Activated CD8-positive, alpha-beta T cell treated with anti-CD3 and anti-CD28 coated beads, Interleukin-2, amount 10 ng/mL, durations not matched to agents 7 days and 5 days (primary cell): ENCODE measurements around the gene TRAPPC3. TPM values are rescaled to one million over a fixed set of nuclear protein-coding genes. Genes with fewer than 3 reads are reported as not detected.

Experiments used
- ATAC-seq: fragments of 150-1000 bp; cut with Tn5 transposase; one replicate; pipeline ENCODE4 v1.10.0; 2021; ENCODE audit warnings: moderate library complexity
- CTCF ChIA-PET: fragments of 350-600 bp; sonication (Branson Sonifier 250); formaldehyde crosslinking; loops from one replicate; lab custom pipeline; 2021; ENCODE audit warnings: antibody characterized with exemption; lab: Charles Lee
- POLR2A ChIA-PET: fragments of 350-600 bp; sonication (Branson Sonifier 250); formaldehyde crosslinking; loops from one replicate; lab custom pipeline; 2021; ENCODE audit warnings: antibody characterized with exemption; lab: Charles Lee
- DNase-seq: peaks from one replicate; pipeline ENCODE4 v3.0.0-alpha.2; 2020
- H3K27ac Mint-ChIP-seq: one replicate; pipeline ENCODE4 v1.8.0; 2021; ENCODE audit warnings: mild to moderate bottlenecking, mixed read lengths
- H3K27me3 Mint-ChIP-seq: one replicate; pipeline ENCODE4 v1.8.0; 2021; ENCODE audit warnings: low read depth, mixed read lengths
- H3K36me3 Mint-ChIP-seq: one replicate; pipeline ENCODE4 v1.8.0; 2021; ENCODE audit warnings: low read depth, mixed read lengths
- H3K4me1 Mint-ChIP-seq: one replicate; pipeline ENCODE4 v1.8.0; 2021; ENCODE audit warnings: low read depth, mixed read lengths
- H3K4me3 Mint-ChIP-seq: one replicate; pipeline ENCODE4 v1.8.0; 2021; ENCODE audit warnings: mild to moderate bottlenecking, mixed read lengths
- H3K9me3 Mint-ChIP-seq: one replicate; pipeline ENCODE4 v1.8.0; 2022; ENCODE audit warnings: mixed read lengths; ENCODE audit not compliant: insufficient read depth
- total RNA-seq, 2 experiments: library from RNA; stranded (reverse); gene quantifications; one replicate each; pipeline ENCODE4 v1.2.3, GENCODE V29; 2021

TRAPPC3 gene
- total RNA-seq, 2 experiments from 2014 or later, result 55.6 to 56.4 TPM

- DNase-seq (no peak), ATAC-seq (no peak)
- POLR2A ChIA-PET, result no interaction called here
- CTCF ChIA-PET, result interaction anchor here (0.9 to 12.9 kb wide), 13 partner anchors 8 to 152 kb away, joined by 3 to 349 read pairs (median 6); partner anchors contain the start of genes ADPRS and TEKT2
- Mint-ChIP-seq H3K27ac (no peak overlapping the region), H3K36me3 (peaks cover 19% of the 10 kb centered on the region), H3K9me3 (no peaks in the 10 kb centered on the region), H3K4me1 (peaks cover 13% of the 10 kb centered on the region), H3K27me3 (no peaks in the 10 kb centered on the region), H3K4me3 (no peak overlapping the region)
These were observed 13.5 kb downstream of the TRAPPC3 start for GRCh38 chr1:36135796-36136195.

- DNase-seq, result no peak
- ChIA-PET POLR2A (interaction anchor here (0.5 to 1.1 kb wide), 6 partner anchors 14 to 178 kb away, joined by 3 to 5 read pairs (median 3); partner anchors contain the start of gene TRAPPC3), CTCF (interaction anchor here (0.6 to 12.9 kb wide), 30 partner anchors 9 to 255 kb away, joined by 3 to 349 read pairs (median 3); partner anchors contain the start of genes ADPRS, SH3D21, TEKT2 and TRAPPC3)
- peaks cover 9% of the 10 kb centered on the region for H3K4me1 Mint-ChIP-seq
- no peak overlapping the region for H3K4me3 Mint-ChIP-seq
- H3K27ac Mint-ChIP-seq, result no peak overlapping the region
- H3K36me3 Mint-ChIP-seq, result peaks cover 19% of the 10 kb centered on the region
- no peak for ATAC-seq
- H3K9me3 Mint-ChIP-seq, result no peaks in the 10 kb centered on the region
- no peaks in the 10 kb centered on the region for H3K27me3 Mint-ChIP-seq
These were observed 14.0 kb downstream of the TRAPPC3 start for GRCh38 chr1:36135330-36135667.

GRCh38 chr1:36134505-36135329 lies 14.6 kb downstream of the TRAPPC3 start:
- peak; percentile 66 for DNase-seq
- no peaks in the 10 kb centered on the region for H3K27me3 Mint-ChIP-seq
- H3K9me3 Mint-ChIP-seq, result no peaks in the 10 kb centered on the region
- POLR2A ChIA-PET, result interaction anchor here (0.5 to 1.1 kb wide), 7 partner anchors 14 to 178 kb away, joined by 3 to 5 read pairs (median 3); partner anchors contain the start of gene TRAPPC3
- H3K4me1 Mint-ChIP-seq, result peaks cover 9% of the 10 kb centered on the region
- peak overlapping the region; percentile 9 for H3K27ac Mint-ChIP-seq
- H3K36me3 Mint-ChIP-seq, result peaks cover 16% of the 10 kb centered on the region
- no peak overlapping the region for H3K4me3 Mint-ChIP-seq
- CTCF ChIA-PET, result interaction anchor here (0.6 to 12.9 kb wide), 35 partner anchors 9 to 254 kb away, joined by 3 to 349 read pairs (median 3); partner anchors contain the start of genes ADPRS, SH3D21, TEKT2 and TRAPPC3
- peak; percentile 78 for ATAC-seq

- DNase-seq (no peak), ATAC-seq (no peak)
- H3K36me3 Mint-ChIP-seq, result peaks cover 12% of the 10 kb centered on the region
- H3K4me1 Mint-ChIP-seq, result peaks cover 9% of the 10 kb centered on the region
- H3K27me3 Mint-ChIP-seq, result no peaks in the 10 kb centered on the region
- no peaks in the 10 kb centered on the region for H3K9me3 Mint-ChIP-seq
- H3K4me3 Mint-ChIP-seq, result no peak overlapping the region
- ChIA-PET CTCF (interaction anchor here (1.1 to 12.9 kb wide), 14 partner anchors 10 to 152 kb away, joined by 3 to 349 read pairs (median 6); partner anchors contain the start of gene TRAPPC3), POLR2A (interaction anchor here (0.6 kb wide), 1 partner anchor 43 kb away, joined by 3 read pairs; no protein-coding TSS in a partner anchor)
- H3K27ac Mint-ChIP-seq, result peak overlapping the region; percentile 9
These were observed 15.3 kb downstream of the TRAPPC3 start for GRCh38 chr1:36134031-36134430.

- Mint-ChIP-seq H3K36me3 (peaks cover 10% of the 10 kb centered on the region), H3K9me3 (no peaks in the 10 kb centered on the region), H3K27me3 (no peaks in the 10 kb centered on the region), H3K4me3 (no peak overlapping the region), H3K27ac (no peak overlapping the region), H3K4me1 (peaks cover 9% of the 10 kb centered on the region)
- ATAC-seq (no peak), DNase-seq (no peak)
- POLR2A ChIA-PET, result interaction anchor here (0.6 kb wide), 1 partner anchor 44 kb away, joined by 3 read pairs; no protein-coding TSS in a partner anchor
- CTCF ChIA-PET, result interaction anchor here (0.8 to 12.9 kb wide), 10 partner anchors 10 to 152 kb away, joined by 3 to 349 read pairs (median 12); partner anchors contain the start of gene TRAPPC3
These were observed 15.8 kb downstream of the TRAPPC3 start for GRCh38 chr1:36133484-36133883.

GRCh38 chr1:36132029-36132428 lies 17.3 kb downstream of the TRAPPC3 start:
- Mint-ChIP-seq H3K9me3 (no peaks in the 10 kb centered on the region), H3K36me3 (peaks cover 6% of the 10 kb centered on the region), H3K27ac (no peak overlapping the region), H3K27me3 (no peaks in the 10 kb centered on the region), H3K4me1 (peaks cover 9% of the 10 kb centered on the region), H3K4me3 (no peak overlapping the region)
- DNase-seq, result no peak
- ATAC-seq, result no peak
- ChIA-PET POLR2A (interaction anchor here (0.9 to 1.0 kb wide), 2 partner anchors 23 to 91 kb away, joined by 3 read pairs; no protein-coding TSS in a partner anchor), CTCF (interaction anchor here (0.8 to 12.9 kb wide), 4 partner anchors 10 to 57 kb away, joined by 3 to 349 read pairs (median 5); partner anchors contain the start of gene TRAPPC3)

GRCh38 chr1:36128905-36129206 lies 20.4 kb downstream of the TRAPPC3 start:
- no peak for ATAC-seq
- Mint-ChIP-seq H3K4me1 (peaks cover 10% of the 10 kb centered on the region), H3K27ac (no peak overlapping the region), H3K36me3 (no peaks in the 10 kb centered on the region), H3K27me3 (peaks cover 19% of the 10 kb centered on the region), H3K4me3 (no peak overlapping the region), H3K9me3 (no peaks in the 10 kb centered on the region)
- DNase-seq, result no peak
- POLR2A ChIA-PET, result no interaction called here
- CTCF ChIA-PET, result interaction anchor here (1.2 to 12.9 kb wide), 4 partner anchors 21 to 157 kb away, joined by 3 to 349 read pairs (median 6); partner anchors contain the start of gene TRAPPC3

- Mint-ChIP-seq H3K4me1 (peaks cover 16% of the 10 kb centered on the region), H3K27ac (no peak overlapping the region), H3K9me3 (no peaks in the 10 kb centered on the region), H3K36me3 (no peaks in the 10 kb centered on the region), H3K27me3 (peaks cover 24% of the 10 kb centered on the region), H3K4me3 (no peak overlapping the region)
- ATAC-seq (no peak), DNase-seq (no peak)
- POLR2A ChIA-PET, result no interaction called here
- CTCF ChIA-PET, result interaction anchor here (0.8 to 12.9 kb wide), 5 partner anchors 10 to 157 kb away, joined by 3 to 349 read pairs (median 4); partner anchors contain the start of gene TRAPPC3
These were observed 21.0 kb downstream of the TRAPPC3 start for GRCh38 chr1:36128126-36128904.

- POLR2A ChIA-PET, result no interaction called here
- H3K4me1 Mint-ChIP-seq, result peaks cover 20% of the 10 kb centered on the region
These were observed 22.3 kb downstream of the TRAPPC3 start for GRCh38 chr1:36126797-36127500.

GRCh38 chr1:36126005-36126716 lies 23.1 kb downstream of the TRAPPC3 start:
- DNase-seq (no peak), ATAC-seq (no peak)
- peaks cover 20% of the 10 kb centered on the region for H3K4me1 Mint-ChIP-seq
- ChIA-PET CTCF (no interaction called here), POLR2A (no interaction called here)
- no peak overlapping the region for H3K27ac Mint-ChIP-seq
- H3K27me3 Mint-ChIP-seq, result peaks cover 39% of the 10 kb centered on the region
- no peak overlapping the region for H3K4me3 Mint-ChIP-seq
- no peaks in the 10 kb centered on the region for H3K36me3 Mint-ChIP-seq
- no peaks in the 10 kb centered on the region for H3K9me3 Mint-ChIP-seq

More at GRCh38 chr1:36126797-36127500, 22.3 kb downstream of the TRAPPC3 start:
- no peak overlapping the region for H3K27ac Mint-ChIP-seq
- DNase-seq (no peak), ATAC-seq (no peak)
- CTCF ChIA-PET, result interaction anchor here (0.8 to 2.3 kb wide), 2 partner anchors 11 to 158 kb away, joined by 3 to 8 read pairs; no protein-coding TSS in a partner anchor
- no peaks in the 10 kb centered on the region for H3K9me3 Mint-ChIP-seq
- peaks cover 37% of the 10 kb centered on the region for H3K27me3 Mint-ChIP-seq
- H3K36me3 Mint-ChIP-seq, result no peaks in the 10 kb centered on the region
- no peak overlapping the region for H3K4me3 Mint-ChIP-seq
